GM12801 (cell line): Measurements from ENCODE around the gene ARL5B.

ENCODE experiments used
- TF ChIP-seq, protein P1 (sequence below): IDR thresholded peaks from one replicate; pipeline ENCODE4 v1.5.1; 2011; ENCODE audit warnings: control low read depth; ENCODE audit not compliant: insufficient read length; ENCODE audit errors: extremely low read depth

The ARL5B gene

DNA sequence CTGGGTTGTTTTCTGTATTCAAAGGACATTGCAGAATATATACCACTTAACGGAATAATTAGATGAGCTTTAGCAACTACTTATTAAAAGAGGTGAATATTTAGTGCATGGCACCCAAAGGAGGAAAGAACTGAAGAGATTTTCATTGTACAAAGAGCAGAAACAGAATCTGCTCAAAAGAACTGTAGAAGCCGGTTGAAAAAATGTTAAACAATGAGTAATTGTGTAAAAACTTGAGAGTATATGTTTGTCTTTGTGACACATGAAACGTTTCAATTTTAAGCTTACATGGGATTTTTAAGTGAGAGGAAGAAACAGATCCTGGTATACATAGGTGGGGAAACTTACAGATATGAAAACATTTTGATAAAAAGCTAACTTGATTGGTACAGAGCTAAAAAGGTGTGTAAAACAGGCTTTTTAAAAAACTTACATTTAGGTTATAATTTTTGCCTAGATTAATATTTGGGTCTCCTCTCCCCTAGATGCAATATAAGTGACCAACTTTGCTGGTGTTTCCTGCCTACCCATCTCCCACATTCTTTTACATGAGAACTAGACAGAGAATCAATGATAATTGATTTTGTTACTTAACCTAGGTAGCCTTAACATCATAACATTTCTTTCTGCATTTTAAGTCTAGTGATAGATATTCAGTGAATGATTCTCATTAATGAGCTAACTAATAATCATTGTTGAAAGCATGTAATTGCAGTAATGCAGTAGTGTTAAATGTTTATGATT is 6.8 kb downstream of the ARL5B start:
- TF ChIP-seq, protein P1, sequence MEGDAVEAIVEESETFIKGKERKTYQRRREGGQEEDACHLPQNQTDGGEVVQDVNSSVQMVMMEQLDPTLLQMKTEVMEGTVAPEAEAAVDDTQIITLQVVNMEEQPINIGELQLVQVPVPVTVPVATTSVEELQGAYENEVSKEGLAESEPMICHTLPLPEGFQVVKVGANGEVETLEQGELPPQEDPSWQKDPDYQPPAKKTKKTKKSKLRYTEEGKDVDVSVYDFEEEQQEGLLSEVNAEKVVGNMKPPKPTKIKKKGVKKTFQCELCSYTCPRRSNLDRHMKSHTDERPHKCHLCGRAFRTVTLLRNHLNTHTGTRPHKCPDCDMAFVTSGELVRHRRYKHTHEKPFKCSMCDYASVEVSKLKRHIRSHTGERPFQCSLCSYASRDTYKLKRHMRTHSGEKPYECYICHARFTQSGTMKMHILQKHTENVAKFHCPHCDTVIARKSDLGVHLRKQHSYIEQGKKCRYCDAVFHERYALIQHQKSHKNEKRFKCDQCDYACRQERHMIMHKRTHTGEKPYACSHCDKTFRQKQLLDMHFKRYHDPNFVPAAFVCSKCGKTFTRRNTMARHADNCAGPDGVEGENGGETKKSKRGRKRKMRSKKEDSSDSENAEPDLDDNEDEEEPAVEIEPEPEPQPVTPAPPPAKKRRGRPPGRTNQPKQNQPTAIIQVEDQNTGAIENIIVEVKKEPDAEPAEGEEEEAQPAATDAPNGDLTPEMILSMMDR = no peak

DNA sequence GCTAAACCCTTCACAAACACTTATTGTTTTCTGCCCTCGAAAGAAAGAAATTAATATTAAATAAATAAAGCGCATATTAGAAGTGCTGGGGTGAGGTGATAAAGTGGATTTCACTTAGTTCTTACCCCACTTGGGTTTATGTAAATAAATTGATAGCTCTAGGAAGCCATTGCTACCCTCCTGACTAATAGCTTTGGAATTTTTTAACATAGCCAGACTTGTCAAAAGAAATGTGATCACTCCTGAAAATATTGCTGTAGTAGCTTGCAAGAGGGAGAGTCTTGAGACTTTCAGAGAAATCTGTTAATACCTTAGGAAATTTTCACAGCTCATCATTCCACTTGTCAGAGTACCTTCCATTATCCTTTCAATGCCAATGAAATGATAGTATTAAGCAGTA is 7.6 kb downstream of the ARL5B start:
- TF ChIP-seq, protein P1 = no peak

DNA sequence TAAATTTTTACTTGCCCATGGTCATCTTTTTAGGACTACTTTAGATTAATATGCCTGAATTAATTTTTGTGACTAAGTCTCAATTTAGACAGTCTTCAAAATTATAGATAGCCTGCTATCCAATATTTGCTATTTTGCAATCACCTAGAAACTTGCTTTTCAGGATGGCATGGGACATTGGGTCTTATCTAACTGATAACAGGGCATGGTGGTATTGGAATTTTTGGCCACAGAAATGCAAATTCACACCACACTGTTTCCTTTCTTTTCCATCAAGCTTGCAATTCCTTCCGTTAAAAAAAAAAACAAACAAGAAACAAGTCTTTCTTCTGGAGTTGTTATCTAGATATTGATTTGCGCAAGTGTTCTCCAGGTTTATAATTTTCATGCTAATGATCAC is 8.8 kb downstream of the ARL5B start:
- TF ChIP-seq, protein P1 = no peak

DNA sequence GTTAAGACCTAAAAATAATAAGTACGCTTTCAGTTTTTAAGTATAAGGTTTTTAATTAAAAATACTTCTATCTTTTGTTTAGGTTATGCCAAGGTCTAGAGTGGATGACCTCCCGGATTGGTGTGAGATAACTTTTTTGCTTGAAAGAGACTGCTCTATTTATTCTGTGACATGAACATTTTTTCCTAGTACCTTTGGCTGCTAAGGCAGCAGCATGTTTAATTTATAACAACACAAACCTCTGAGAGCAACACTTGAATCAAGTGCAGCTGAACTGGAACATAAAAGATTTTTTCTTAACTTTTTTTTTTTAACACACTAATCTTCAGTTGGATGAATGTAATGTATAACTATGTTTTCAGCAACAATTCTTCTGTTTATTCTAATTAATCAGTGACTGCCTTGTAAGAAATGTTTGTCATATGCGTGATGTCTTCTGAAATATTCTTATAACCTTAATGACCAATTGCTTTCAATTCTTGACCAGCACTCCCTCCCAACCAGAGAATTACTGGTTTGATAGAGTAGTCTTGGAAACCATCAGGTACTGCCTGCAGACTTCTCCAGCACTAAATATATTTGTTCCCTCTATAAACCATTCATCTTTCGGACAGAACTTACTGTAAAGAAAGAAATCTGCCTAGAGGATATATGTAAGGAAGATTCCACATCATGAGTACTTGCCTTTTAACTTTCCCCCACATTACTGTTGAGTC is 16.0 kb downstream of the ARL5B start:
- TF ChIP-seq, protein P1 = no peak

DNA sequence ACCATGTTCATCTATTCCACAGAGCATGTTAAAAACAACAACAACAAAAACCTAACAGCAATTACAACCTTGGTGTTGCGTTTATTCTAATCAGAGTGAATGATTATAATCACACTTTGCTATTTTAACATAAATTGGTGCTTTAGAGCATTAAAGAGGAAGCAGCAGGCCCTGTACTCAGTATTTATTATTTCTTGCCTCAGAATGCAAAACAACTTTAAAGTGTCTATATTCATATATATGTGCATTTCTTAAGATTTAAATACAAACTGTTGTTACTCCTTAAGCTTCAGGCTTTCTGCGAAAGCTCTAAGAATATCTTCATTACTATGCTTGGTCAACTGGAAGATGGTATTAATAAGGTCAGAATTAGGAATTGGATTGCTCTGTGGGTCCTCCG is 21.5 kb downstream of the ARL5B start:
- TF ChIP-seq, protein P1 = no peak

DNA sequence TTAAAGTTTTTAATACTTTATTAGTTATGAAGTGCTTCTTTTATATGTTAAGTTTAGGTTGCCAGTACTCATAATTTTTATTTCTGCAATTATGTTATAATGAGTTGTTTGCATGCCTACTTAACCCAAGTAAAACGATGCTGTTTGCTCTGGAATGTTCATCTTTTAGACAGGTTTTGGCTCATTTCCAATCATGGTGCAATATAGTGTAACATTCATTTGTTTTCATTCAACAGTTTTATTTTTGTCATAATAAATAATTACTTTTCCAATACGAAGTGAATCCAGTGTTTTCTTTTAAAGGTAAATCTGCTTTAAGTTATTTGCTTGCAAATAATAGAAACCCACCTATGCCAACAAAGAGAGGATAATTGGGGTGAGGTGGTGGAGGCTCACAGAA is 22.1 kb downstream of the ARL5B start:
- TF ChIP-seq, protein P1 = no peak

DNA sequence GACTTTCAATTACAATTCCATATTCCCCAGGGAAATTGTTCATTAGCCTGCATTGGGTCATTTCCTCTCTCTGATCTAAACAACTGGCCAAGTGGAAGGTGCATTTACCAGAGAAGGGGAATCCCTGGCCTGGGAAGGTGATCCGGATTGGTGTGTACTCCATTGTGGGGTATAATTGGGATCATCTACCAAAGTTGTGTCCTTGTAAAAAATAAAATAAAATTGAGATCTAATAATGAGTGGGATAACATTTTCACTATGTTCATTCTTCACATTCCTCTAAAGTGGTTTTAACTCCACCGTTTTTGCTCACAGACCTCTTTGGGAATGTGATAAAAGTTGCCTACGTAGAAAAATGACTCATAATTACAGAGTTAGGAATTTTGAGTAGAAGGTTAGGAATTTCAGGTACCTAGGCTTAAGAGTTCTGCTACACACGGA is 22.8 kb downstream of the ARL5B start:
- TF ChIP-seq, protein P1 = no peak
